ENCODE data around the gene SH3BGRL2. TPM values are rescaled to one million over a fixed set of nuclear protein-coding genes. Genes with fewer than 3 reads are reported as not detected.

The SH3BGRL2 gene
- total RNA-seq, 1 experiment from 2014 or later, result 27.4 TPM

- BruUV-seq (replicated peaks), result no TSS peak
- H3K9me3 ChIP-seq (ENCODE audit: insufficient read depth, low read depth), result no peaks in the 10 kb centered on the region
- H3K79me2 ChIP-seq (ENCODE audit: low read depth), result no peaks in the 10 kb centered on the region
- intact Hi-C loops (cut with micrococcal nuclease; ENCODE audit: unreplicated experiment), result no loop called here
- ChIA-PET CTCF (no interaction called here), POLR2A (ENCODE audit: unreplicated experiment) (no interaction called here)
- H3K4me3 ChIP-seq, result no peak overlapping the region
- H3F3A ChIP-seq (ENCODE audit: insufficient read depth, low read depth), result no peaks in the 10 kb centered on the region
- H3K27ac ChIP-seq, result no peak overlapping the region
- H3K36me3 ChIP-seq (ENCODE audit: low read depth), result no peaks in the 10 kb centered on the region
- H4K20me1 ChIP-seq (ENCODE audit: insufficient read depth), result no peaks in the 10 kb centered on the region
- no peaks in the 10 kb centered on the region for H3K4me1 ChIP-seq (replicated peaks; ENCODE audit: insufficient read depth)
- DNase-seq, result no peak
- H3K9me2 ChIP-seq (ENCODE audit: insufficient read depth), result no peaks in the 10 kb centered on the region
- H2AFZ ChIP-seq, result no peak overlapping the region
- TF ChIP-seq EZH2 (IDR thresholded peaks at IDR 0.05; ENCODE audit: low read depth), result no peak
- TF ChIP-seq CTCF (conservative IDR thresholded peaks at IDR 0.05), result no peak
- no peak overlapping the region for H3K4me2 ChIP-seq
- H3K27me3 ChIP-seq (ENCODE audit: insufficient read depth, low read depth), result no peaks in the 10 kb centered on the region
Measured at GRCh38 chr6:79699606-79700005, 68.5 kb downstream of the SH3BGRL2 start.

- Histone ChIP-seq H3K36me3 (ENCODE audit: low read depth) (no peaks in the 10 kb centered on the region), H3K9me2 (ENCODE audit: insufficient read depth) (no peaks in the 10 kb centered on the region; the same call in 1 of the 2 replicates), H3K4me1 (replicated peaks; ENCODE audit: insufficient read depth) (no peaks in the 10 kb centered on the region), H3K9me3 (ENCODE audit: insufficient read depth, low read depth) (no peaks in the 10 kb centered on the region), H3K4me2 (no peak overlapping the region), H3K27ac (no peak overlapping the region), H2AFZ (no peak overlapping the region), H3K27me3 (ENCODE audit: insufficient read depth, low read depth) (no peaks in the 10 kb centered on the region), H3K79me2 (ENCODE audit: low read depth) (no peaks in the 10 kb centered on the region), H3F3A (ENCODE audit: insufficient read depth, low read depth) (no peaks in the 10 kb centered on the region), H4K20me1 (ENCODE audit: insufficient read depth) (no peaks in the 10 kb centered on the region), H3K4me3 (no peak overlapping the region)
- no TSS peak for BruUV-seq (replicated peaks)
- intact Hi-C loops (cut with micrococcal nuclease; ENCODE audit: unreplicated experiment), result no loop called here
- CTCF ChIA-PET, result no interaction called here
- no peak for TF ChIP-seq EZH2 (IDR thresholded peaks at IDR 0.05; ENCODE audit: low read depth)
- no peak for TF ChIP-seq CTCF (conservative IDR thresholded peaks at IDR 0.05)
- DNase-seq, result no peak
- POLR2A ChIA-PET (ENCODE audit: unreplicated experiment), result no interaction called here
Measured at GRCh38 chr6:79702691-79703090, 71.6 kb downstream of the SH3BGRL2 start.

GRCh38 chr6:79704200-79704599 is 73.1 kb downstream of the SH3BGRL2 start:
- Histone ChIP-seq H3K27me3 (ENCODE audit: insufficient read depth, low read depth) (no peaks in the 10 kb centered on the region), H3K4me2 (no peak overlapping the region), H3F3A (ENCODE audit: insufficient read depth, low read depth) (no peaks in the 10 kb centered on the region), H3K4me3 (no peak overlapping the region), H3K79me2 (ENCODE audit: low read depth) (no peaks in the 10 kb centered on the region), H3K9me2 (ENCODE audit: insufficient read depth) (no peaks in the 10 kb centered on the region; the same call in 1 of the 2 replicates), H3K27ac (no peak overlapping the region), H3K36me3 (ENCODE audit: low read depth) (no peaks in the 10 kb centered on the region), H3K4me1 (replicated peaks; ENCODE audit: insufficient read depth) (no peaks in the 10 kb centered on the region), H4K20me1 (ENCODE audit: insufficient read depth) (no peaks in the 10 kb centered on the region), H2AFZ (no peak overlapping the region), H3K9me3 (ENCODE audit: insufficient read depth, low read depth) (no peaks in the 10 kb centered on the region)
- DNase-seq, result no peak
- no peak for TF ChIP-seq CTCF (conservative IDR thresholded peaks at IDR 0.05)
- no peak for TF ChIP-seq EZH2 (IDR thresholded peaks at IDR 0.05; ENCODE audit: low read depth)
- ChIA-PET POLR2A (ENCODE audit: unreplicated experiment) (interaction anchor here (0.7 kb wide), 1 partner anchor 118 kb away, joined by 7 read pairs; no protein-coding TSS in a partner anchor), CTCF (no interaction called here)
- no TSS peak for BruUV-seq (replicated peaks)
- intact Hi-C loops (cut with micrococcal nuclease; ENCODE audit: unreplicated experiment), result no loop called here
